WTC11 (cell line): ENCODE data around the gene DEFB121. TPM values are rescaled to one million over a fixed set of nuclear protein-coding genes. Genes with fewer than 3 reads are reported as not detected.

ENCODE experiments used
- ATAC-seq: fragments of 200-7000 bp; cut with Tn5 transposase; 2 replicates; pipeline ENCODE4 v1.10.0; 2021; ENCODE audit warnings: mild to moderate bottlenecking, moderate library complexity
- CTCF ChIA-PET: fragments of 300-600 bp; sonication (Branson Sonifier 250); formaldehyde crosslinking; loops from one replicate; lab custom pipeline; 2021; ENCODE audit warnings: antibody characterized with exemption; lab: Charles Lee
- POLR2A ChIA-PET: fragments of 350-600 bp; sonication (Branson Sonifier 250); formaldehyde crosslinking; loops from one replicate; lab custom pipeline; 2021; ENCODE audit warnings: antibody characterized with exemption; lab: Charles Lee
- DNase-seq: peaks from one replicate; pipeline ENCODE4 v3.0.0; 2021; ENCODE audit warnings: low spot score
- H3K27ac Mint-ChIP-seq: 2 replicates; pipeline ENCODE4 v1.8.0; 2021; ENCODE audit warnings: mixed read lengths
- H3K27me3 Mint-ChIP-seq: 2 replicates; pipeline ENCODE4 v1.8.0; 2021; ENCODE audit warnings: low read depth, mild to moderate bottlenecking, moderate library complexity, mixed read lengths
- H3K36me3 Mint-ChIP-seq: 2 replicates; pipeline ENCODE4 v1.8.0; 2021; ENCODE audit warnings: mixed read lengths
- H3K4me1 Mint-ChIP-seq: 2 replicates; pipeline ENCODE4 v1.8.0; 2022; ENCODE audit warnings: mixed read lengths
- H3K4me3 Mint-ChIP-seq: 2 replicates; pipeline ENCODE4 v1.8.0; 2021; ENCODE audit warnings: mild to moderate bottlenecking, moderate library complexity, mixed read lengths
- H3K9me3 Mint-ChIP-seq: 2 replicates; pipeline ENCODE4 v1.8.0; 2021; ENCODE audit warnings: mixed read lengths
- CREM ChIP-seq: sonication (generic); formaldehyde crosslinking; IDR thresholded peaks from 2 replicates; pipeline ENCODE4 v1.8.1; 2022; ENCODE audit warnings: mild to moderate bottlenecking, missing genetic modification reagents, moderate library complexity
- FOXJ3 ChIP-seq: sonication (generic); formaldehyde crosslinking; IDR thresholded peaks from 2 replicates; pipeline ENCODE4 v1.9.0; 2021; ENCODE audit warnings: missing genetic modification reagents, mild to moderate bottlenecking, borderline replicate concordance
- FOXP1 ChIP-seq: sonication (generic); formaldehyde crosslinking; IDR thresholded peaks from 2 replicates; pipeline ENCODE4 v1.8.0; 2022; ENCODE audit warnings: missing genetic modification reagents, mild to moderate bottlenecking, moderate library complexity, borderline replicate concordance
- JAZF1 ChIP-seq: fragments of 250-450 bp; sonication (Bioruptor Pico); IDR thresholded peaks from 2 replicates; pipeline ENCODE4 v1.9.0; 2021; ENCODE audit warnings: moderate library complexity, mild to moderate bottlenecking, inconsistent platforms
- KAT7 ChIP-seq: sonication (generic); formaldehyde crosslinking; IDR thresholded peaks from 2 replicates; pipeline ENCODE4 v1.8.1; 2023; ENCODE audit warnings: missing genetic modification reagents, mild to moderate bottlenecking, borderline replicate concordance
- MXD4 ChIP-seq: fragments of 250-450 bp; sonication (Bioruptor Pico); IDR thresholded peaks from 2 replicates; pipeline ENCODE4 v1.8.0; 2021; ENCODE audit warnings: mild to moderate bottlenecking, moderate library complexity, borderline replicate concordance
- MYBL2 ChIP-seq: sonication (generic); formaldehyde crosslinking; IDR thresholded peaks from 2 replicates; pipeline ENCODE4 v1.8.1; 2023; ENCODE audit warnings: mild to moderate bottlenecking, moderate library complexity, missing genetic modification reagents
- NFE2L1 ChIP-seq: sonication (generic); formaldehyde crosslinking; IDR thresholded peaks from 2 replicates; pipeline ENCODE4 v1.8.1; 2023; ENCODE audit warnings: missing genetic modification reagents
- PRRX2 ChIP-seq: fragments of 250-450 bp; sonication (Bioruptor Pico); IDR thresholded peaks from 2 replicates; pipeline ENCODE4 v1.8.0; 2021; ENCODE audit warnings: mild to moderate bottlenecking
- SP1 ChIP-seq: sonication (generic); formaldehyde crosslinking; conservative IDR thresholded peaks from 2 replicates; pipeline ENCODE4 v1.8.1; 2022; ENCODE audit warnings: missing genetic modification reagents
- TCF7 ChIP-seq: sonication (generic); formaldehyde crosslinking; IDR thresholded peaks from 2 replicates; pipeline ENCODE4 v1.8.0; 2022; ENCODE audit warnings: mild to moderate bottlenecking, low read depth, missing genetic modification reagents, moderate library complexity
- ZNF138 ChIP-seq: sonication (generic); formaldehyde crosslinking; conservative IDR thresholded peaks from 2 replicates; pipeline ENCODE4 v1.8.1; 2022; ENCODE audit warnings: mild to moderate bottlenecking, moderate library complexity, missing genetic modification reagents
- total RNA-seq: library from RNA; stranded (reverse); gene quantifications from 3 replicates; pipeline ENCODE4 v1.2.3, GENCODE V29; 2021
- TF ChIP-seq, protein P1 (sequence below): sonication (generic); formaldehyde crosslinking; IDR thresholded peaks from 2 replicates; pipeline ENCODE4 v1.8.0; 2022; ENCODE audit warnings: mild to moderate bottlenecking, missing genetic modification reagents
- TF ChIP-seq, protein P2 (sequence below): fragments of 250-450 bp; sonication (Bioruptor Pico); conservative IDR thresholded peaks from 2 replicates; pipeline ENCODE4 v1.9.0; 2021; ENCODE audit warnings: mild to moderate bottlenecking
- TF ChIP-seq, protein P3 (sequence below): sonication (generic); formaldehyde crosslinking; IDR thresholded peaks from 2 replicates; pipeline ENCODE4 v1.8.1; 2022; ENCODE audit warnings: low read depth, mild to moderate bottlenecking, moderate library complexity, missing genetic modification reagents, borderline replicate concordance
- TF ChIP-seq, protein P4 (sequence below): fragments of 250-450 bp; sonication (Bioruptor Pico); IDR thresholded peaks from 2 replicates; pipeline ENCODE4 v1.8.0; 2021; ENCODE audit warnings: mild to moderate bottlenecking
- TF ChIP-seq, protein P5 (sequence below): sonication (generic); formaldehyde crosslinking; IDR thresholded peaks from 2 replicates; pipeline ENCODE4 v1.8.1; 2023; ENCODE audit warnings: mild to moderate bottlenecking, moderate library complexity, missing genetic modification reagents
- TF ChIP-seq, protein P6 (sequence below): sonication (generic); formaldehyde crosslinking; IDR thresholded peaks from 2 replicates; pipeline ENCODE4 v1.8.1; 2022; ENCODE audit warnings: mild to moderate bottlenecking, moderate library complexity, missing genetic modification reagents
- TF ChIP-seq, protein P7 (sequence below): sonication (generic); formaldehyde crosslinking; IDR thresholded peaks from 2 replicates; pipeline ENCODE4 v1.8.1; 2023; ENCODE audit warnings: mild to moderate bottlenecking, missing genetic modification reagents, borderline replicate concordance
- TF ChIP-seq, protein P8 (sequence below): fragments of 250-450 bp; sonication (Bioruptor Pico); IDR thresholded peaks from 2 replicates; pipeline ENCODE4 v1.9.0; 2021; ENCODE audit warnings: moderate library complexity, mild to moderate bottlenecking, inconsistent platforms, borderline replicate concordance

Gene DEFB121
- total RNA-seq, 1 experiment from 2014 or later, result not detected

DNA sequence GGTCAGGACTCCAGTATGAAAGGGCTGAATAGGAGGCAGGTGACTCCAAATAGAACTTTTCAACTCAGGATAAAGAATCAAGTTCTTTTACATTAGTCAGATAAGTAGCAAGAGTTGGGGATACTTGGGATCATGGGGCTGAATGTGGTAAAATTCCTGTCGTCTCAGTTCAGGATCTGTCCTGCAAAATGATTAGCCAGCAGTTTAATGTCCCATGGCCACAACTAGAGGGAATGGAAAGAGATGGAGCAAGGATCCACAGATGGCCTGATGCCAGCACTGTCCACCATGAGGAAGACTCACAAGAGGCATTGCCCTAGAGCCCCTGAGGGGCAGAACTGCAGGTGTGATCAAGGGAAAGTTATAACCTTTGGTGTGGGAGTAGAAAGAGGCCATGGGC lies 2.1 kb downstream of the DEFB121 start:
- H3K4me3 Mint-ChIP-seq, result no peak overlapping the region
- POLR2A ChIA-PET, result no interaction called here
- no peaks in the 10 kb centered on the region for H3K4me1 Mint-ChIP-seq
- ATAC-seq, result no peak
- TF ChIP-seq, protein P1, sequence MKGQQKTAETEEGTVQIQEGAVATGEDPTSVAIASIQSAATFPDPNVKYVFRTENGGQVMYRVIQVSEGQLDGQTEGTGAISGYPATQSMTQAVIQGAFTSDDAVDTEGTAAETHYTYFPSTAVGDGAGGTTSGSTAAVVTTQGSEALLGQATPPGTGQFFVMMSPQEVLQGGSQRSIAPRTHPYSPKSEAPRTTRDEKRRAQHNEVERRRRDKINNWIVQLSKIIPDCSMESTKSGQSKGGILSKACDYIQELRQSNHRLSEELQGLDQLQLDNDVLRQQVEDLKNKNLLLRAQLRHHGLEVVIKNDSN (CRISPR knock-in tag), result no peak
- no peak for TF ChIP-seq FOXJ3 (CRISPR knock-in tag)
- TF ChIP-seq, protein P2, sequence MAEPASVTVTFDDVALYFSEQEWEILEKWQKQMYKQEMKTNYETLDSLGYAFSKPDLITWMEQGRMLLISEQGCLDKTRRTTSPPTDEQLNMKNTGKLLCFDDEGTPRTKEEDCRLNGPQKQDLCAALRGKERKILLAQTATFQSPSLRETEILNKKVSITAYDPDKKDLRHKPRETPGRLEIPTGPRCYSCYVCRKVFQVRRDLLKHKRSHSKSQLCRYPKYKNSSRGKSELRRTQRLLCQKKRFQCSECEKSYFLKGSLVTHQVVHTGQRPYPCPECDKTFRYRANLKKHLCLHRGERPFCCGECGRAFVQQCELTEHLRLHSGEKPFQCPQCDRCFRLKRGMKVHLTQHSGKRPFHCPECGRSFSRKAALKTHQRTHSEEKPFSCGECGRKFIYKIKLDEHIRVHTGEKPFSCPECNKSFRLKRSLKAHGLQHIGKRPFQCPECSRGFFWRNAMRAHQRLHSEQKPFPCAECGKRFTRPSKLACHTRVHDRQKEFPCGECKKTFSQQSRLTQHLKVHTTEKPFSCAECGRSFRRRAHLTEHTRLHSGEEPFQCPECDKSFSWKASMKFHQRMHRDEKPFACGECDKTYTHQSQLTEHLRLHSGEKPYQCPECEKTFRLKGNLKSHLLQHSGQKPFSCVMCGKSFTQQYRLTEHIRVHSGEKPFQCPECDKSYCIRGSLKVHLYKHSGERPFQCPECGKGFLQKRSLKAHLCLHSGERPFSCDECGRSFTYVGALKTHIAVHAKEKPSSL (CRISPR knock-in tag), result no peak
- no peak for TF ChIP-seq FOXP1 (CRISPR knock-in tag)
- no peak for TF ChIP-seq KAT7 (CRISPR knock-in tag)
- no peak for TF ChIP-seq MYBL2 (CRISPR knock-in tag)
- TF ChIP-seq, protein P3, sequence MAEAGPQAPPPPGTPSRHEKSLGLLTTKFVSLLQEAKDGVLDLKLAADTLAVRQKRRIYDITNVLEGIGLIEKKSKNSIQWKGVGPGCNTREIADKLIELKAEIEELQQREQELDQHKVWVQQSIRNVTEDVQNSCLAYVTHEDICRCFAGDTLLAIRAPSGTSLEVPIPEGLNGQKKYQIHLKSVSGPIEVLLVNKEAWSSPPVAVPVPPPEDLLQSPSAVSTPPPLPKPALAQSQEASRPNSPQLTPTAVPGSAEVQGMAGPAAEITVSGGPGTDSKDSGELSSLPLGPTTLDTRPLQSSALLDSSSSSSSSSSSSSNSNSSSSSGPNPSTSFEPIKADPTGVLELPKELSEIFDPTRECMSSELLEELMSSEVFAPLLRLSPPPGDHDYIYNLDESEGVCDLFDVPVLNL (CRISPR knock-in tag), result no peak
- TF ChIP-seq, protein P4, sequence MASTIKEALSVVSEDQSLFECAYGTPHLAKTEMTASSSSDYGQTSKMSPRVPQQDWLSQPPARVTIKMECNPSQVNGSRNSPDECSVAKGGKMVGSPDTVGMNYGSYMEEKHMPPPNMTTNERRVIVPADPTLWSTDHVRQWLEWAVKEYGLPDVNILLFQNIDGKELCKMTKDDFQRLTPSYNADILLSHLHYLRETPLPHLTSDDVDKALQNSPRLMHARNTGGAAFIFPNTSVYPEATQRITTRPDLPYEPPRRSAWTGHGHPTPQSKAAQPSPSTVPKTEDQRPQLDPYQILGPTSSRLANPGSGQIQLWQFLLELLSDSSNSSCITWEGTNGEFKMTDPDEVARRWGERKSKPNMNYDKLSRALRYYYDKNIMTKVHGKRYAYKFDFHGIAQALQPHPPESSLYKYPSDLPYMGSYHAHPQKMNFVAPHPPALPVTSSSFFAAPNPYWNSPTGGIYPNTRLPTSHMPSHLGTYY (CRISPR knock-in tag), result no peak
- no peak for TF ChIP-seq SP1
- no peak for DNase-seq
- H3K27ac Mint-ChIP-seq, result no peak overlapping the region
- CTCF ChIA-PET, result interaction anchor here (1.6 kb wide), 1 partner anchor 99 kb away, joined by 4 read pairs; no protein-coding TSS in a partner anchor
- peaks cover 28% of the 10 kb centered on the region for H3K9me3 Mint-ChIP-seq
- peaks cover 37% of the 10 kb centered on the region for H3K36me3 Mint-ChIP-seq
- peaks cover 7% of the 10 kb centered on the region; the same call in 1 of the 2 replicates for H3K27me3 Mint-ChIP-seq

DNA sequence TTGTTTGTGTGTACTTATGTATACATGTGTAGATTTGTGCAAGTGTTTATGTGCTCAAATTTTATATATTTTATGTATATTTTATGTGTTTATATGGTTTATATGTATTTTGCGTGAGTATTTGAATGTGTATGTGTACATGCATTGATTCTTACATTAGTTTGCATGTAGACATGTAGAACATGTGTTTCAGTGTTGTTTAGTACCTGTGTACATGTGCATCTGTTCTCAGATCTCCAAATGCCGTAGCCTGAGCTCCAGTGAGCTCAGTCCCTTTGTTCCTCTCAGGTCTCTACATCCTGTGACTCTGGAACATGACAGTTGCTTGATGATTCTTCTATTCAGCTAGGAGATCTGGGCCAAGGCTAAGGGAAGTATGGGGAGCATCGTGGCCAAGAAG lies 11.1 kb downstream of the DEFB121 start:
- H3K9me3 Mint-ChIP-seq, result peaks cover 74% of the 10 kb centered on the region
- no peak for ATAC-seq
- H3K4me1 Mint-ChIP-seq, result no peaks in the 10 kb centered on the region
- no peak for DNase-seq
- H3K27ac Mint-ChIP-seq, result no peak overlapping the region
- CTCF ChIA-PET, result no interaction called here
- H3K4me3 Mint-ChIP-seq, result no peak overlapping the region
- H3K36me3 Mint-ChIP-seq, result peaks cover 61% of the 10 kb centered on the region
- H3K27me3 Mint-ChIP-seq, result peaks cover 15% of the 10 kb centered on the region
- POLR2A ChIA-PET, result no interaction called here
- TF ChIP-seq CREM (CRISPR knock-in tag) (no peak), NFE2L1 (no peak), PRRX2 (no peak), JAZF1 (CRISPR knock-in tag) (no peak), ZNF138 (CRISPR knock-in tag) (no peak), MXD4 (CRISPR knock-in tag) (no peak), TCF7 (no peak)
- TF ChIP-seq, protein P5, sequence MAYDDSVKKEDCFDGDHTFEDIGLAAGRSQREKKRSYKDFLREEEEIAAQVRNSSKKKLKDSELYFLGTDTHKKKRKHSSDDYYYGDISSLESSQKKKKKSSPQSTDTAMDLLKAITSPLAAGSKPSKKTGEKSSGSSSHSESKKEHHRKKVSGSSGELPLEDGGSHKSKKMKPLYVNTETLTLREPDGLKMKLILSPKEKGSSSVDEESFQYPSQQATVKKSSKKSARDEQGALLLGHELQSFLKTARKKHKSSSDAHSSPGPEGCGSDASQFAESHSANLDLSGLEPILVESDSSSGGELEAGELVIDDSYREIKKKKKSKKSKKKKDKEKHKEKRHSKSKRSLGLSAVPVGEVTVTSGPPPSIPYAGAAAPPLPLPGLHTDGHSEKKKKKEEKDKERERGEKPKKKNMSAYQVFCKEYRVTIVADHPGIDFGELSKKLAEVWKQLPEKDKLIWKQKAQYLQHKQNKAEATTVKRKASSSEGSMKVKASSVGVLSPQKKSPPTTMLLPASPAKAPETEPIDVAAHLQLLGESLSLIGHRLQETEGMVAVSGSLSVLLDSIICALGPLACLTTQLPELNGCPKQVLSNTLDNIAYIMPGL (CRISPR knock-in tag), result no peak
- TF ChIP-seq, protein P6, sequence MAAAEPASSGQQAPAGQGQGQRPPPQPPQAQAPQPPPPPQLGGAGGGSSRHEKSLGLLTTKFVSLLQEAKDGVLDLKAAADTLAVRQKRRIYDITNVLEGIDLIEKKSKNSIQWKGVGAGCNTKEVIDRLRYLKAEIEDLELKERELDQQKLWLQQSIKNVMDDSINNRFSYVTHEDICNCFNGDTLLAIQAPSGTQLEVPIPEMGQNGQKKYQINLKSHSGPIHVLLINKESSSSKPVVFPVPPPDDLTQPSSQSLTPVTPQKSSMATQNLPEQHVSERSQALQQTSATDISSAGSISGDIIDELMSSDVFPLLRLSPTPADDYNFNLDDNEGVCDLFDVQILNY (CRISPR knock-in tag), result no peak
- TF ChIP-seq, protein P7, sequence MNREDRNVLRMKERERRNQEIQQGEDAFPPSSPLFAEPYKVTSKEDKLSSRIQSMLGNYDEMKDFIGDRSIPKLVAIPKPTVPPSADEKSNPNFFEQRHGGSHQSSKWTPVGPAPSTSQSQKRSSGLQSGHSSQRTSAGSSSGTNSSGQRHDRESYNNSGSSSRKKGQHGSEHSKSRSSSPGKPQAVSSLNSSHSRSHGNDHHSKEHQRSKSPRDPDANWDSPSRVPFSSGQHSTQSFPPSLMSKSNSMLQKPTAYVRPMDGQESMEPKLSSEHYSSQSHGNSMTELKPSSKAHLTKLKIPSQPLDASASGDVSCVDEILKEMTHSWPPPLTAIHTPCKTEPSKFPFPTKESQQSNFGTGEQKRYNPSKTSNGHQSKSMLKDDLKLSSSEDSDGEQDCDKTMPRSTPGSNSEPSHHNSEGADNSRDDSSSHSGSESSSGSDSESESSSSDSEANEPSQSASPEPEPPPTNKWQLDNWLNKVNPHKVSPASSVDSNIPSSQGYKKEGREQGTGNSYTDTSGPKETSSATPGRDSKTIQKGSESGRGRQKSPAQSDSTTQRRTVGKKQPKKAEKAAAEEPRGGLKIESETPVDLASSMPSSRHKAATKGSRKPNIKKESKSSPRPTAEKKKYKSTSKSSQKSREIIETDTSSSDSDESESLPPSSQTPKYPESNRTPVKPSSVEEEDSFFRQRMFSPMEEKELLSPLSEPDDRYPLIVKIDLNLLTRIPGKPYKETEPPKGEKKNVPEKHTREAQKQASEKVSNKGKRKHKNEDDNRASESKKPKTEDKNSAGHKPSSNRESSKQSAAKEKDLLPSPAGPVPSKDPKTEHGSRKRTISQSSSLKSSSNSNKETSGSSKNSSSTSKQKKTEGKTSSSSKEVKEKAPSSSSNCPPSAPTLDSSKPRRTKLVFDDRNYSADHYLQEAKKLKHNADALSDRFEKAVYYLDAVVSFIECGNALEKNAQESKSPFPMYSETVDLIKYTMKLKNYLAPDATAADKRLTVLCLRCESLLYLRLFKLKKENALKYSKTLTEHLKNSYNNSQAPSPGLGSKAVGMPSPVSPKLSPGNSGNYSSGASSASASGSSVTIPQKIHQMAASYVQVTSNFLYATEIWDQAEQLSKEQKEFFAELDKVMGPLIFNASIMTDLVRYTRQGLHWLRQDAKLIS, result no peak
- TF ChIP-seq, protein P8, sequence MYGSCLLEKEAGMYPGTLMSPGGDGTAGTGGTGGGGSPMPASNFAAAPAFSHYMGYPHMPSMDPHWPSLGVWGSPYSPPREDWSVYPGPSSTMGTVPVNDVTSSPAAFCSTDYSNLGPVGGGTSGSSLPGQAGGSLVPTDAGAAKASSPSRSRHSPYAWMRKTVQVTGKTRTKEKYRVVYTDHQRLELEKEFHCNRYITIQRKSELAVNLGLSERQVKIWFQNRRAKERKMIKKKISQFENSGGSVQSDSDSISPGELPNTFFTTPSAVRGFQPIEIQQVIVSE (CRISPR knock-in tag), result no peak
- TF ChIP-seq, protein P1 (CRISPR knock-in tag), result no peak
